K562 (cell line): ENCODE data around the gene VARS1. TPM values are rescaled to one million over a fixed set of nuclear protein-coding genes. Genes with fewer than 3 reads are reported as not detected.

Experiments
- ARID4B ChIP-seq: sonication (generic); formaldehyde crosslinking; IDR thresholded peaks from 2 replicates; pipeline ENCODE4 v1.8.0; 2022; ENCODE audit warnings: mild to moderate bottlenecking, missing genetic modification reagents
- ETS2 ChIP-seq: IDR thresholded peaks from 2 replicates; pipeline ENCODE4 v1.6.1; 2016; ENCODE audit warnings: borderline replicate concordance, missing genetic modification characterization, mild to moderate bottlenecking, moderate library complexity, missing compliant biosample characterization; ENCODE audit not compliant: poor library complexity, severe bottlenecking
- GABPA ChIP-seq: fragments of 200-800 bp; sonication (Bioruptor generic); conservative IDR thresholded peaks from 2 replicates; pipeline ENCODE4 v1.6.1; 2016; ENCODE audit warnings: low read depth, missing genetic modification characterization, missing compliant biosample characterization
- GABPB1 ChIP-seq: sonication (generic); formaldehyde crosslinking; IDR thresholded peaks from 2 replicates; pipeline ENCODE4 v1.8.0; 2022; ENCODE audit warnings: mild to moderate bottlenecking, missing genetic modification reagents
- GATAD2B ChIP-seq: fragments of 450-650 bp; IDR thresholded peaks from 2 replicates; pipeline ENCODE4 v1.6.1; 2017; ENCODE audit warnings: mild to moderate bottlenecking, borderline replicate concordance
- HNRNPL ChIP-seq: fragments of 200-400 bp; formaldehyde crosslinking; IDR thresholded peaks from 2 replicates; pipeline ENCODE4 v1.6.1; 2017; ENCODE audit warnings: low read depth, mild to moderate bottlenecking, low read length
- KLF6 ChIP-seq: fragments of 250-450 bp; sonication (Bioruptor Pico); IDR thresholded peaks from 2 replicates; pipeline ENCODE4 v1.4.0; 2020; ENCODE audit warnings: mild to moderate bottlenecking, moderate library complexity, borderline replicate concordance
- MAZ ChIP-seq, 2 experiments: fragments of 450-650 bp in 1 of 2; sonication (generic) in 1 of 2; formaldehyde crosslinking; IDR thresholded peaks in 1 of 2; conservative IDR thresholded peaks in 1 of 2; 2 replicates each; pipeline versions ENCODE4 v1.4.0 to v1.5.0; 2020; ENCODE audit warnings: mild to moderate bottlenecking in 1 of 2, missing genetic modification reagents in 1 of 2
- MCM5 ChIP-seq: fragments of 450-650 bp; IDR thresholded peaks from 2 replicates; pipeline ENCODE4 v1.6.1; 2016; ENCODE audit warnings: low read depth
- MTA3 ChIP-seq: fragments of 450-650 bp; formaldehyde crosslinking; IDR thresholded peaks from 2 replicates; pipeline ENCODE4 v1.6.1; 2017; ENCODE audit warnings: mild to moderate bottlenecking, borderline replicate concordance
- NONO ChIP-seq, 2 experiments: fragments of 200-400 bp in 1 of 2; fragments of 450-650 bp in 1 of 2; formaldehyde crosslinking in 1 of 2; IDR thresholded peaks; 2 replicates each; pipeline ENCODE4 v1.6.1; 2017; ENCODE audit warnings: low read depth in 2 of 2, mild to moderate bottlenecking in 2 of 2, moderate library complexity in 2 of 2, low read length in 1 of 2
- PHF21A ChIP-seq: fragments of 450-650 bp; IDR thresholded peaks from 2 replicates; pipeline ENCODE4 v1.6.1; 2017; ENCODE audit warnings: low read depth, borderline replicate concordance
- RBM22 ChIP-seq: fragments of 200-400 bp; formaldehyde crosslinking; IDR thresholded peaks from 2 replicates; pipeline ENCODE4 v1.6.1; 2018; ENCODE audit warnings: low read length, low read depth; ENCODE audit not compliant: poor library complexity, severe bottlenecking
- STAG1 ChIP-seq: sonication (generic); formaldehyde crosslinking; IDR thresholded peaks from 2 replicates; pipeline ENCODE4 v1.5.0; 2020; ENCODE audit warnings: missing genetic modification reagents, borderline replicate concordance
- WHSC1 ChIP-seq: IDR thresholded peaks from one replicate; pipeline ENCODE4 v1.6.1; 2012; ENCODE audit warnings: low read length, control low read depth, inconsistent platforms
- XRCC5 ChIP-seq: fragments of 200-400 bp; formaldehyde crosslinking; IDR thresholded peaks from 2 replicates; pipeline ENCODE4 v1.6.1; 2017; ENCODE audit warnings: low read depth, mild to moderate bottlenecking, low read length
- ZNF140 ChIP-seq: fragments of 250-450 bp; sonication (Bioruptor Pico); IDR thresholded peaks from 2 replicates; pipeline ENCODE4 v1.8.0; 2021; ENCODE audit warnings: moderate library complexity, mild to moderate bottlenecking, inconsistent platforms
- ZNF146 ChIP-seq: IDR thresholded peaks from one replicate; pipeline ENCODE4 v1.6.1; 2018; ENCODE audit warnings: missing compliant biosample characterization; ENCODE audit not compliant: unreplicated experiment
- ZNF232 ChIP-seq: sonication (generic); formaldehyde crosslinking; IDR thresholded peaks from 2 replicates; pipeline ENCODE4 v1.8.0; 2022; ENCODE audit warnings: mild to moderate bottlenecking, missing genetic modification reagents
- ZNF282 ChIP-seq: sonication (generic); formaldehyde crosslinking; IDR thresholded peaks from 2 replicates; pipeline ENCODE4 v1.8.1; 2023; ENCODE audit warnings: missing genetic modification reagents
- polyA plus RNA-seq, 8 experiments: library from polyadenylated mRNA; depleted of rRNA in 4 of 8; stranded (reverse) in 5 of 8; unstranded in 3 of 8; fragments of >200 nt; fragmentation: Nextera tagmentation in 2 of 8; fragmentation: Illumina TruSeq in 1 of 8; extraction: Ambion mirVana in 2 of 8; extraction: Trizol in 1 of 8; gene quantifications; 2 replicates each; pipeline versions ENCODE4 v1.2.1 to v1.2.3, GENCODE V29; 2011 to 2014; ENCODE audit warnings: inconsistent platforms in 1 of 8, missing spikeins in 1 of 8
- total RNA-seq, 7 experiments: library from RNA; depleted of rRNA in 6 of 7; stranded (reverse); fragments of >200 nt in 6 of 7; fragmentation: Illumina TruSeq in 2 of 7; extraction: Trizol in 2 of 7; gene quantifications; 2 replicates each; pipeline versions ENCODE4 v1.2.1 to v1.2.3, GENCODE V29; 2011 to 2021; ENCODE audit warnings: low replicate concordance in 1 of 7
- TF ChIP-seq, protein P1 (sequence below): fragments of 450-650 bp; formaldehyde crosslinking; IDR thresholded peaks from 2 replicates; pipeline ENCODE4 v1.4.0; 2020; ENCODE audit warnings: mild to moderate bottlenecking, moderate library complexity
- TF ChIP-seq, protein P2 (sequence below): sonication (generic); formaldehyde crosslinking; IDR thresholded peaks from 2 replicates; pipeline ENCODE4 v1.8.0; 2022; ENCODE audit warnings: mild to moderate bottlenecking, missing genetic modification reagents

The VARS1 gene
- total and polyA plus RNA-seq, 9 of the 15 experiments (the other 6 are each of a cell fraction or from before 2014, with no cell fraction given), result 2.9 to 488 (median 130) TPM

- TF ChIP-seq, protein P1, sequence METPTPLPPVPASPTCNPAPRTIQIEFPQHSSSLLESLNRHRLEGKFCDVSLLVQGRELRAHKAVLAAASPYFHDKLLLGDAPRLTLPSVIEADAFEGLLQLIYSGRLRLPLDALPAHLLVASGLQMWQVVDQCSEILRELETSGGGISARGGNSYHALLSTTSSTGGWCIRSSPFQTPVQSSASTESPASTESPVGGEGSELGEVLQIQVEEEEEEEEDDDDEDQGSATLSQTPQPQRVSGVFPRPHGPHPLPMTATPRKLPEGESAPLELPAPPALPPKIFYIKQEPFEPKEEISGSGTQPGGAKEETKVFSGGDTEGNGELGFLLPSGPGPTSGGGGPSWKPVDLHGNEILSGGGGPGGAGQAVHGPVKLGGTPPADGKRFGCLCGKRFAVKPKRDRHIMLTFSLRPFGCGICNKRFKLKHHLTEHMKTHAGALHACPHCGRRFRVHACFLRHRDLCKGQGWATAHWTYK (CRISPR knock-in tag), result no peak
- TF ChIP-seq ARID4B (CRISPR knock-in tag), result no peak
- TF ChIP-seq MTA3, result peak; percentile 56; the same call in 1 of the 2 replicates
- no peak for TF ChIP-seq WHSC1
- no peak for TF ChIP-seq HNRNPL
- no peak for TF ChIP-seq XRCC5
- TF ChIP-seq, protein P2, sequence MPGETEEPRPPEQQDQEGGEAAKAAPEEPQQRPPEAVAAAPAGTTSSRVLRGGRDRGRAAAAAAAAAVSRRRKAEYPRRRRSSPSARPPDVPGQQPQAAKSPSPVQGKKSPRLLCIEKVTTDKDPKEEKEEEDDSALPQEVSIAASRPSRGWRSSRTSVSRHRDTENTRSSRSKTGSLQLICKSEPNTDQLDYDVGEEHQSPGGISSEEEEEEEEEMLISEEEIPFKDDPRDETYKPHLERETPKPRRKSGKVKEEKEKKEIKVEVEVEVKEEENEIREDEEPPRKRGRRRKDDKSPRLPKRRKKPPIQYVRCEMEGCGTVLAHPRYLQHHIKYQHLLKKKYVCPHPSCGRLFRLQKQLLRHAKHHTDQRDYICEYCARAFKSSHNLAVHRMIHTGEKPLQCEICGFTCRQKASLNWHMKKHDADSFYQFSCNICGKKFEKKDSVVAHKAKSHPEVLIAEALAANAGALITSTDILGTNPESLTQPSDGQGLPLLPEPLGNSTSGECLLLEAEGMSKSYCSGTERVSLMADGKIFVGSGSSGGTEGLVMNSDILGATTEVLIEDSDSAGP (CRISPR knock-in tag), result no peak
- no peak for TF ChIP-seq GABPB1 (CRISPR knock-in tag)
- no peak for TF ChIP-seq GATAD2B
- TF ChIP-seq ZNF232, result 0 out of 2 replicates have a peak, but pooled peaks have one; percentile 10
- no peak; the same call in 1 of the 2 replicates for TF ChIP-seq PHF21A
- no peak for TF ChIP-seq KLF6
- peak in 1 of 2 experiments; percentile 36; a peak in 1 of 4 replicates for TF ChIP-seq MAZ (CRISPR knock-in tag; conservative IDR thresholded peaks at IDR 0.05 in 1 of 2, IDR thresholded peaks at IDR 0.05 in 1 of 2)
- TF ChIP-seq ZNF282 (CRISPR knock-in tag), result no peak
- TF ChIP-seq RBM22, result no peak
- no peak for TF ChIP-seq NONO (IDR thresholded peaks at IDR 0.05; ENCODE audit: low read depth in 2 of 2, low read length in 1 of 2)
- TF ChIP-seq ETS2, result no peak
- TF ChIP-seq ZNF140, result no peak
- no peak for TF ChIP-seq MCM5
- no peak for TF ChIP-seq GABPA (tag)
- no peak for TF ChIP-seq STAG1 (CRISPR knock-in tag)
- TF ChIP-seq ZNF146 (CRISPR knock-in tag), result no peak
Measured at GRCh38 chr6:31750411-31751022, 45.0 kb downstream of the VARS1 start (continued).
